ENCODE results near the gene MAGI2.
A peak's percentile ranks its signal among the peaks of the same experiment; 100 is the strongest.

The MAGI2 gene

DNA sequence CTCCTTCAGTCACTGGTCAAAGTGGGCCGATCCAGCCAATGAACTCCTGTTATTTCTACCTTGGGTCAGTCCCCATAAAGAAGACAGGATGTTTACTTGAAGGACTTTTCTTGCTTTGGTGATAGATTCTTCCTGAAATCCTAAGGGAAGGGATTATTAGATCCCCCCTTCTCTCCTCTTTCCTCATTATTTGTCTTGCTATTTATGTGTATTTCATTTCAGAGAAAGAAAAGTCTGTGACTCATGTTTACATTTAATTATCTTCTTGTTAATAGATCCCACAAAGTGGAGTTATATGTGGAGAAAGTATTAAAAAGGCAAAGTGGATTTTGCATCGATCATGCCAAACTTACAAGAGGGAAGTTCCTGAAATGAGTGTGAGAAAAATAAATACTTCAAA is 1313.4 kb downstream of the MAGI2 start:
- DNase-seq (ENCODE audit: low spot score) = no peak

GRCh38 chr7:78139335-78139734 is 1314.1 kb downstream of the MAGI2 start:
- DNase-seq (ENCODE audit: low spot score) = peak; percentile 53

GRCh38 chr7:78134774-78135173 is 1318.7 kb downstream of the MAGI2 start:
- no peak for DNase-seq (ENCODE audit: low spot score)

DNA sequence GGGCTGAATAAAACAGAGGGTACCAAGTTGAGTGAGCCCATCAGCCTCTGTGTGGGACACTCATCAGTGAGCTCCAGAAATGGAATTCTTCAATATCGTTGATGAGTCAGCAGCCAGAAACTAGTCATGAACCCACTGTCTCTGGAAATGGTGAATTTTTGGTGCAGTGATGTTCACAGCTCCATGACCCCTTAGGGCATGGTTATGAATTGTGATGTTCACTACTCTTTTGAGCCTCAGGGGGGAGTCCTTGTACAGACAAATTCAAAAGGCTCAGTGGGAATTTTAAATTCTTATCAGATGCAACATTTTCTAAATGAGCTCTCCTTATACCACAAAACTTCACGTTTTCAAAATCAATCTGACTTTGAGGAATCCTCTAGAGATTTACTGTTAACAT is 1319.2 kb downstream of the MAGI2 start:
- DNase-seq (ENCODE audit: low spot score) = no peak

GRCh38 chr7:78130446-78131215 is 1322.8 kb downstream of the MAGI2 start:
- no peak for DNase-seq (ENCODE audit: low spot score)

DNA sequence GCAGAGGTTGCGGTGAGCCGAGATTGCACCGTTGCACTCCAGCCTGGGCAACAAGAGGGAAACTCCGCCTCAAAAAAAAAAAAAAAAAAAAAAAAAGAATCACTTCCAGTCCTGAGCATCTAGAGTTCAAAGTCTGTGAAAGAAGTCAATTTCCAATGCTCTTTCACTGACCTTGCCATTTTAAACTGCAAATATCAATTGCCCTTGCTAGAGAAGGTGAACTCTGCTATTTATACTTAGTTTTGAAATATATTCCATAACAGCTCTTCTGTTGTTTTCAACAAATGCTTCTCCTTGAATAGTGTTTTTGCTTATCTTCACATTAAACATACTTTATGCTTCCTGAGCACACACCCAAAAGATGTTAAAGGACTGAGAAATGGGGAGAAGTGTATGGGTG is 1323.6 kb downstream of the MAGI2 start:
- no peak for DNase-seq (ENCODE audit: low spot score)

GRCh38 chr7:78127009-78127408 is 1326.5 kb downstream of the MAGI2 start:
- no peak for DNase-seq (ENCODE audit: low spot score)

DNA sequence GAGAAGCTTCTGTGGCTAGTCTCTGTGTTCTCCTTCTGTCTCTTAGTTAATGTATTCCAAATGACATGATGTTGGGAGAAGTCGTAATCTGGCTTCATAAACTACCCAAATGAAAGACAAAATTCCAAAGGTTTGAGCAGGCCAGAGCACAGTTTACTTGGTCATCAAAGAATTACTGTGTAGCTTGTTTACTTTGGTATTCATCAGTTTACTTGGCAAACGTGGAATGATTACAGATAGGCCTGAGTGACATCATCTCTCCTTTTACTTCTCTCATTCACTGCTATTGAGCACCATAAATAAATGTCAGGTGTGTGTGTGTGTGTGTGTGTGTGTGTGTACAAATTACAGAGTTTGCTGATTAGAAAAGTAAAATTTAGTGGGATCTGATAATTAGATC is 1327.6 kb downstream of the MAGI2 start:
- DNase-seq (ENCODE audit: low spot score) = no peak

GRCh38 chr7:78124216-78124615 is 1329.3 kb downstream of the MAGI2 start:
- DNase-seq (ENCODE audit: low spot score) = no peak

DNA sequence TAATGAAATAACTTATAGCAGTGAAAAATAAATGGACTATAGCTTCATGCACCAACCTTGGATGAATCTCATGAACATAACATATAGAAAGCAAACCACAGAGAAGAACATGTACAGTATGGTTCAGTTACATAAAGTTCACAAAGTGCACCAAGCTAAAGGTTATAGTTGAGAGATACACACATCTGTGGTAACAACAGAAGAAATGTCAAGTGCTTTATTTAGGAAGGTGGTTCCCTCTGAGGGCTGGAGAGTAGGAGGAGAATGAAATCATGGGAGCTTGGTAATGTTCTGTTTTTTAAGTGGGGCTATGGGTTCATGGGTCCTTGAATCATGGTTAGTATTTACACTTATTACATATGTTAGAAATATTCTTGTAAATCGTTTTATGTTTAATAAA is 1331.6 kb downstream of the MAGI2 start:
- no peak for DNase-seq (ENCODE audit: low spot score)

DNA sequence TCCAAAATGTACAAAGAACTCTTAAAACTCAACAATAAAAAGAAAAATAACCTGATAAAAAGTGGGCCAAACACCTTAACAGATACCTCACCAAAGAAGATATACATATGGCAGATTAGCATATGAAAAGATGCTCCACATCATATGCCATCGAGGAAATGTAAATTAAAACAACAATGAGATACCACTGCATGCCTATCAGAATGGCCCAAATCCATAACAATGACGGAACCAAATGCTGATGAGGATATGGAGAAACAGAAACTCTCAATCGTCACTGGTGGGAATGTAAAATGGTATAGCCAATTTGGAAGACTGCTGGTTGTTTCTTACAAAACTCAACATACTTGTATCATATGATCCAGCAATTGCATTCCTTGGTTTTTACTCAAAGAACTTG is 1335.0 kb downstream of the MAGI2 start:
- DNase-seq (ENCODE audit: low spot score) = no peak

- no peak for DNase-seq (ENCODE audit: low spot score)
Observed at GRCh38 chr7:78115876-78116275, 1337.6 kb downstream of the MAGI2 start.

DNA sequence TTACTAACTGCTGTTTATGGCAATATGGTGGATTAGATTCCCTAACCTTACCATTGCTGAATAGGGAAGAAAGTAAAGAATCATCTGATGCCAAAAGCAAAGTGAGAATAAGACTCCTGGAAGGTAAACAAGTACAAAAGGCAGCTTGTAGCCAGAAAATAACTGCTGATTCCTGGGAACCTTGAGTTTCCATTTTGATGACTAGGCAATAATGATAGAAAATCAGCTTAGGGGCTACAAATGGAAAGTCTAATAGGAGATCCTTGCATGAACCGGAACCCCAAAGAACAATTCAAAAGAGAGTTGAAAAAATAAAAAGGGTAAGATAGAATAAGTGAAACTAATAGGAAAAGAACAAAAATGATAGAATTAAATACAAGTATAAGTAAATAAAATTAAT is 1338.5 kb downstream of the MAGI2 start:
- DNase-seq (ENCODE audit: low spot score) = no peak

- DNase-seq (ENCODE audit: low spot score) = no peak
Observed at GRCh38 chr7:78112488-78112887, 1341.0 kb downstream of the MAGI2 start.

- no peak for DNase-seq (ENCODE audit: low spot score)
Observed at GRCh38 chr7:78111386-78111785, 1342.1 kb downstream of the MAGI2 start.

- DNase-seq (ENCODE audit: low spot score) = no peak
Observed at GRCh38 chr7:78103475-78103874, 1350.0 kb downstream of the MAGI2 start.

GRCh38 chr7:78101076-78101475 is 1352.4 kb downstream of the MAGI2 start:
- DNase-seq (ENCODE audit: low spot score) = no peak

DNA sequence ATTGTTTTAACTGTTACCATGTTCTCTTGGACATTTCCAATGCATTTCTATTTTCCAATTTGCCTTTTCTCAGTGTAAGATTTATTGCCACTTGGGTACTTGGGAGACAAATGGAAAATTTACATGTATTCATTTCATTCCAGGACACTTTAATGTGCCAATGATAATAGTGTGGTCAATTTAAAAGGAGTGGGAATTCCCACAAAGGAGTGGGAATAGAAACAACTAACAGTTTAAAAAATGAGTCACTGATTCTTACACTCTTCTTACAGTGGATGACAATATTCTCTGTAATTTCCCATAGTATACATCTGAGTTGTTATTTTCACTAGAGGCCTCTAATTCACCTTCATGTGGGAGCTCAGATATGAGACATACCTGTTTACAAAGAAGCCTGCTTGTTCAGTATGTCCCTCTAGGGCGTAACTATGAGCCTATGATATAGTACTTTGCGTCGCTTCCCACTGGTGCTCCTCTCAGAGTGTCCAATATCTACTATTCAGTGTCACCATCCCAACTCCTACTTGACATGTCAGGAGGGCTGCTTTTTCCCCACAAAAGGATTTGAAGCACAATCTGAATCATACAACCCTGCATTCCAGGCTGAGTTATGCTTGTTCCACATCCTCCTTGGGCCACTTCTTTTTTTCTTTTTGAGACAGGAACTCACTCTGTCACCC is 1353.6 kb downstream of the MAGI2 start:
- DNase-seq (ENCODE audit: low spot score) = no peak

- no peak for DNase-seq (ENCODE audit: low spot score)
Observed at GRCh38 chr7:78095549-78095948, 1357.9 kb downstream of the MAGI2 start.

DNA sequence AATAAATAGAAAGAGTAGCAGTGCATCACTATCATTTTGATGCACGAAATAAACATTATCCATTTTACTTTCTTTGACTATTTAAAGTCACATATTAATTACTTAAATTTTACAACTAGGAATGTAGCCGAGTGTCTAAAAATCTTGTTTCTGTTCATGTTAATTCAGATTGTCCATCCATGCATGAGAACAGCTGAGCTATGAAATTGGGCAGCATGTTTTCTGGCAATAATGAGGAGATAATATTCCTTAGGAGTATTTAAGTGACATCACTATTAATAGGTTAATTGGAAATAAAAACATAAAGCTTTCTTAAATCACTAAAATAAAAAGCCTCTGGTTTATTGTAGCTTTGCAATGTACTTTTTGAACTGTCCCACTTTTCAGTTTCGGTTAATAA is 1361.1 kb downstream of the MAGI2 start:
- no peak for DNase-seq (ENCODE audit: low spot score)

GRCh38 chr7:78090616-78091015 is 1362.9 kb downstream of the MAGI2 start:
- DNase-seq (ENCODE audit: low spot score) = peak; percentile 64

DNA sequence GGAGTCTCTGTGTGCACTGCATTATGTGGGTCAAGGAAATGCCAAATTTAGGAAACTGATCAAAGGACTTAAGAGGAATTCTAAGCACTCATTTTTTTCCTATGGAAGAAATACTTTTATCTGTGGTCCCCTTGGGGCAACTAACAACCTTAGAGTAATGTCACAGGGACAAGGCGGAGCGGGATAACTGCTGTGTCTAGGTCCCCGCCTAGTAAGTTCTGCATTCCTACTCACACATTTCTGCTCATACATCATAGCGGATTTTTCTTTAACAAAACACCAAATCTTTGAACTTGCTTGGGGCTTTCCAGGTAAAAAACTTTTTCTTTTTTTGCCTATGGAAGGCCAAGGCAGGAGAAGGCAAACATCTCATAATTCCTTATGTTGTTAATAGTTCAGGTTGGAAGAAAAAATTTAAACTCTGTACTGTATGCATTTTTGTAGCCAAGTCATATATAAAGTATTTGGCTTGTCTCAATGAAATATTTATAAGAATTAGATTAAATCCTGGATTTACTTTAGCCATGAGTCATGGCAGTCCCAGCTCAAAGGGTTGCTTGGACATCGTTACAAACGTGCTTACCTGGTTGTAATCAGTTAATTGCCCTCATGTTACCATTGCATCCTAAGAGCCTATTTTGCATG is 1369.9 kb downstream of the MAGI2 start:
- no peak for DNase-seq (ENCODE audit: low spot score)

GRCh38 chr7:78082556-78082955 is 1370.9 kb downstream of the MAGI2 start:
- DNase-seq (ENCODE audit: low spot score) = no peak

All from Ammon's horn (tissue), 1 donor.